GM18505 (cell line): Measurements from ENCODE around the gene DVL3.

Experiments used
- ATAC-seq: cut with Tn5 transposase; IDR thresholded peaks from one replicate; pipeline ENCODE4 v1.9.1; 2021; ENCODE audit not compliant: unreplicated experiment
- POLR2A ChIP-seq: IDR thresholded peaks from 4 replicates; pipeline ENCODE4 v1.6.1; 2011; ENCODE audit warnings: borderline replicate concordance; ENCODE audit not compliant: insufficient read depth, insufficient read length; ENCODE audit errors: extremely low read depth

DVL3 gene

GRCh38 chr3:184188080-184188479, 32.9 kb downstream of the DVL3 start:
- TF ChIP-seq POLR2A, result no peak

GRCh38 chr3:184189421-184189820, 34.2 kb downstream of the DVL3 start:
- ATAC-seq, result no peak
- no peak for TF ChIP-seq POLR2A

More at GRCh38 chr3:184188080-184188479, 32.9 kb downstream of the DVL3 start:
- ATAC-seq, result no peak

GRCh38 chr3:184192889-184193288, 37.7 kb downstream of the DVL3 start:
- TF ChIP-seq POLR2A, result no peak
- ATAC-seq, result no peak

DNA sequence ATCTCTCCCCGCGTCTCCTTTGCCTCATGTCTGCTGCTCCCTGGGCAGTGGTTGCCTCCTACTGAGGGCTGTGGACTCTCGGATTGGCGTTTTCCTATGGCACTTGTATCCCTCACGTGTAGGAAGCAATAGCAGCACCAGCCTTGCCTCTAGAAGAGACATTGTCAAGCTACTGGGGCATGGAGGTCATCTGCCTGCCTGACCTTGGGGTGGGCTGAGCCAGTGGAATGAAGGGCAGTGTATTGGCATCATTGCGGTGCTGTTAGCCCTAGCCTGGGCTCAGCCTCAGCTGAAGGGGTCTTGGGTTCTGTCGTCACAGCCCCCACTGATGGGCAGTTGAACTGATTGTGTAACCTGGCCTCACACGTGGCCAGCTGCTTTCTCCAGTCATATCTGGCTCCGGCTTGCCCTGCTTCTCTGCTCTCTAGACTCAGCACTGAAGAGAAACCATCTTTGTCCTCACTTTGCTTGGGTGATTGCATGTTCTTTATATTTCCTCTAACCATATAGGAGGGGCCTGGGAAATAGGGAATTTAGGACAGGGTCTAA, 38.9 kb downstream of the DVL3 start:
- no peak for TF ChIP-seq POLR2A
- no peak for ATAC-seq

DNA sequence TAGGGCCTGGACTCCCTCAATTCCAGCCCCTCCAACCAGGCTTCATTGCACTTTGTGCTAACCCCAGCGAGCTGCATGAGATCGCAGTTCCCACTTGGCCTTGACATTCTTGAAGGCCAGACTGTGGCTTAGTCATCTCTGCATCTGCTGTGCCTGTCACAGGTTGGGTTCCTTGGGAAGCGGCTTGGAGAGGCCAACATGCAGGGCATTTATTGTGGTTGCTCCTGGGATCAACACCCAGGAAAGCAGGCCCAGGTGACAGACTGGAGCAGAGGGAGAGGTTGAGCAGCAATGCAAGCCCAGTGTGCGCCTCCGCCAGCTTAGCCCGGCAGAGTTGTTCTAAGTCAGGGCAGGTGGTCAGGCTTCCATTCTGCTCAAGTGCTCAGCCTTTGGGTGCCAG, 41.4 kb downstream of the DVL3 start:
- TF ChIP-seq POLR2A, result no peak
- no peak for ATAC-seq

DNA sequence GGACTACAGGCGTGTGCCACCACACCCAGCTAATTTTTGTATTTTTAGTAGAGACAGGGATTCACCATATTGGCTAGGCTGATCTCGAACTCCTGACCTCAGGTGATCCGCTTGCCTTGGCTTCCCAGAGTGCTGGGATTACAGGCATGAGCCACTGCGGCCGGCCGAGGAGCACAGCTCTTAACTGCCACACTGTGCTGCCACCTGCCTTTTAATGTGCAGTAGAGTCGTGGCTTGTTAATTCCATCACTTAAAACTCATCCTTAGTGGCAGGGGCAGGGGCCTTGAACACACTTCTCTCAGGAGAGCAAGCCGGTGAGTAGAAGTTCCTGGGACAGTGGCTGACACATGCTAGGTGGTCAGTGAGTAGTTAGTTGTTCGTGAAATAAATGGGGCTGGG, 43.3 kb downstream of the DVL3 start:
- TF ChIP-seq POLR2A, result no peak
- no peak for ATAC-seq

DNA sequence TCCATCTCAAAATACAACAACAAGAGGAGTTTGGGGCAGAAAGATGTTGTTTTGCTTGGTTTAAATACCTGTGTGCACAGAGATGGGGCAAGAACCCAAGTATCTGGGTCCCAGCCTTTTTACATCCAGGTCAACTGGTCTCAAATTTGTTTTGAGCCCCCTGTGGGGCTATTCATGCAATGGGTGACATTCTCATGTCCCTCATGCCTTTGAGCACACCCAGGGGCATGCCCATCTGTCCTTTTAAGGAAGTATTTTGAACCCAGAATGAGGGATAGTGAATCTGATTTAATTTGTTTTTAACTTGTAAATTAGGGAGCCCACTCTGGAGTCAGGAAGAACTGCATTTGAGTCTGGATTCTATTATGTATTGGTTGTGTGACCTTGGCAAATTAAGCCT, 45.6 kb downstream of the DVL3 start:
- TF ChIP-seq POLR2A, result no peak
- ATAC-seq, result no peak

DNA sequence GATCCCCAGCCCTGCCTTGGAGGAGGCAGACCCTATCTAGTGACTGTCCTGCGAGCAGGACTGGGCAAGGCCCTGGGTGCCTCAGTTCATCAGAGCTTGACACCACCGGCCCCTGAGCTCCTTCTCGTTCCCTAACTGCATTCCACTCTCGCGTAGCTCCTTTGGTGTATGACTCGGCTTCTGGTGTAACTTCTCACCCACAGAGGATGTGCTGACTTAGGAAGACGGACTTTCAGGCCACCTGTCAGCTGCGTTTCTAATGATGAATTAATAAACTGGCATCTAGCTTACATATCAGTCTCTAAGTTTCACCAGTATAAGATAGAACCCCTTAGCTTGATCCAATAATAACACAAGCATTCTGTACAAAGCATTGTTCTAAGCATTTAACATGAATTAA, 48.3 kb downstream of the DVL3 start:
- ATAC-seq, result no peak
- TF ChIP-seq POLR2A, result no peak

- no peak for TF ChIP-seq POLR2A
- no peak for ATAC-seq
These were observed 54.2 kb downstream of the DVL3 start for GRCh38 chr3:184209146-184209923.

DNA sequence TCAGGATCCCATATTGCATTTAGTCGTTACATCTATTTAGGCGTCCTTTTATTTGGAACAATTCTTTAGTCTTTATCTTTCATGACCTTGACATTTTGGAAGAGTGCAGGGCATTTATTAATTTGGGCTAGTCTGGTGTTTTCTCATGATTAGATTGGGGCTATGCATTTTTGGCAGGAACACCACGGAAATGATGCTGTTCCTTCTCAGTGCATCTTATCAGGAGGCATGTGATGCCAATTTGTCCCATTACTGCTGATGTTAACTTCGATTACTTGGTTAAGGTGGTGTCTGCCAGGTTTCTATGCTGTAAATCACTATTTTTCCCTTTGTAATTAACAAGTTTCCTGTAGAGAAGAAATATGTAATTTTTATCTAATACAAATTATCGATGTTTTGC, 56.1 kb downstream of the DVL3 start:
- no peak for ATAC-seq
- no peak for TF ChIP-seq POLR2A

- no peak for ATAC-seq
- TF ChIP-seq POLR2A, result no peak
These were observed 56.5 kb downstream of the DVL3 start for GRCh38 chr3:184211718-184212117.

DNA sequence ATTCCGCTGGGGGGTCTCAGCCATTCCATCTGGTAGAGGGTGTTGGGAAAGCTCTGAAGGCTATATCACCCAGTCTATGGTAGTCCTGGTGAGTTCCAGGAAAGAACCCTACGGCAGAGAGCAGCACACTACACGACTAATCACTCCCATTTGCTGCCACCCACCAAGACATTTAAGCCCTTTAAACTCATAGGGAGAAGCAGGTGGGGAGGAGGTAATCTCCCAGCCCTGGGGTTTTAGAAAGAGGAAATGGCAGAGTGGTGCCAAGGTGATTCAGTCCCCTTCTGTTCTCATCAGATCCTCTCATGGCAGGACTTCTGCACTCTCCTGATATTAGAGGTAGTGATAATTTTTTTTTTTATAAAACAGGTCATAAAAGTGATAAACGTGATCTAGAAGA, 63.6 kb downstream of the DVL3 start:
- no peak for TF ChIP-seq POLR2A
- no peak for ATAC-seq

GRCh38 chr3:184222521-184222920, 67.3 kb downstream of the DVL3 start:
- TF ChIP-seq POLR2A, result no peak

More at GRCh38 chr3:184222521-184222920, 67.3 kb downstream of the DVL3 start:
- ATAC-seq, result no peak
